ENCODE data around the gene RASAL2.

The RASAL2 gene

DNA sequence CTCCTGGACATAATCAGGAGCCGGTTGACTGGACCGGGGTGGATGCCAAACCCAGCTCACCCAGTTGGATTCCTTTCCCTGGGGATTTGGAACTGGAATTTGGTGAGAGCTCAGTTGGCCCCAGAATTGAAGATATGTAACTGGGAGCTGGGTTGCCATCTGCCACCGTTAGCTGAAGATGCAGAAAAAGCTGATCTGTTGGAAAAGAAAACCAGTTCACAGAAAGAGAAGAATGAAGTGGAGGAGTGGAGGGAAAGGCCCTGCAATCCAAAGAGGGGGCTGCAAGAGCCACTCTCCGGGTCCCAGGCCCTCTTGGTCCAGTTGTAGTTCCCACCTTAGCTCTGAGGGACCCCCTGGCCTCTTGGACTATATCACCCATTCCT lies 435.0 kb downstream of the RASAL2 start:
- no peak for DNase-seq

DNA sequence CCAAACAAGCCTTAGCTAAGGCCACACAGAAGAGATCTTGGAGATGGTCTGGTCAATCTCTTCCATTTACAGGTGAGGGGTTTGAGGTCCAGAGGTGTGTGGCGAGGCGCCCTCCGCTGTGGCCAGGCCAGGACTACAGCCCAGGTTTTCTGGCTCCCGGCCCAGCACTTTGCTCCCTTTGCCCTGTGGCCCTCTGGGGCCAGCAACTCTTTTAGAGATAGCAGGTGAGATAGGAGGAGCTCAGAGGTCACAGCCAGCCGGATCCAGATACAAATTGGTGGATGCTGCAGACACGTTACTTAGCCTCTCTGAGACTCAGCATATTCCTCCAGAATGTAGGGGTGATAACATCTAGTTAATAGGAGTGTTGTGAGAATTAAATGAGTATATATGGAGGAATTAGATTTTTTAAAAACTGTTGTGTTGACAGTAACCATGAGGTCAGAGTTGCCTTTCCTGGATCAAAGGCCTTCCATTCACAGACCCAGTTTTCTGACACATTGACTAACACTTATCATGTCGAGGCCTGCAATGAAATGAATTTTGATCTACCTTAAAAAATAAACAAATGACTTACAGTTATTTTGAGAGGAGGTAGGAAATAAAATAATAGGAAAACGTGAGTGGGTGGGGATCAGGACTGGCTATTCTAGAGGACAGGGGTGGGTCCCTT lies 435.6 kb downstream of the RASAL2 start:
- no peak for DNase-seq

DNA sequence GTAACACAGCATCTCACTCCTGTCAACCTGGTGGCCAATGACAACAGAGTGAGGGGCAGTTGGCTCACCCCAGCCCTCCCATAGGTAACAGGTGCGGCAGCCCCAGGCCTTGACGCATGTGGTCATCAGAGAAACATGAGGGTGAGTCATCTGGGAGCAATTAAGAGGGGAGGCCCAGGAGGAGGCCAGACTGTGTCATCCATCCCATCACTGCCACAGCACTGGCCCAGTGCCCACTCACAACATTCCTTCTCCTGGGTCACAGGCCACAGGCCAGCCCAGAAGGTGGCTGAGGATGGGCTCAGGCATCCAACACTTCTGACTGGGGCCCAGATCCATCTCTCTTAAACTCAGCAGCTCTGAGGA lies 436.1 kb downstream of the RASAL2 start:
- peak; percentile 74 for DNase-seq

DNA sequence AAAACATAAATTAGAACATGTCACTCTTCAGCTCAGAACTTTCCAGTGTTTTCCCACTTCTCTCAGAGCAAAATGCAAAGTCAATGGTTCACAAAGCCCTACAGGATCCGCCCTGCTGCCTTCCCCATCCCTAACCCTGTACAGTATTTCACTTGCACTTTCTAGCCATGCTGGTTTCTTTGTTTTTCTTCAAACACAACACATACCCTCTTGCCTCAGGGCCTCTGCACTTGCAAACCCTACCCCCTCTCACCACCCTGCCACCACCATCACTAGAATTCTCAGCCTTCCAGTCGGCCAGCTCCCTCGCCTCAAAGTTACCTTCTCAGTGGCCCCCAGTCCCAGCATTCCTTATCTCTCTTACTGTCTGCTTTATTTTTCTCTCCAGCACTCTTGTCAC lies 436.6 kb downstream of the RASAL2 start:
- DNase-seq = no peak

DNA sequence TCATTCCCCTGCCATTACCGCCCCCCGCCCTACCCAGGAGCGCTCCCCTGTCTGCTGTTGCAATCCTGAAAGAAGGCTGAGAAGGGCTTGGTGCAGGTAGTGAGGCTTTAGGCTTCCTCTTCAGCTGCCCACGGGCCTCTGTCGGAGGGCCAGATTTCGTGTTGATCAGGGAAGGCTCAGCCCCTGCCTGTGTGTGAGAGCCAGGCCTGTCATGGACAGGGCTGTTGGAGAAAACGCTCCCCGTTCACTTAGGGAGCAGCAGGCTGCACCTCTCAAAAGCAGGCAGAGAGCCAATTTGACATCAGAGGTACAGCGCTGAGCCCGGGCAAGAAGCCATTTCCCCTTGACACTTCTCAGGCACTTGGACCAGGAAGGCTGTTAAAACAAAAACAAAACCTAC lies 438.0 kb downstream of the RASAL2 start:
- no peak for DNase-seq

DNA sequence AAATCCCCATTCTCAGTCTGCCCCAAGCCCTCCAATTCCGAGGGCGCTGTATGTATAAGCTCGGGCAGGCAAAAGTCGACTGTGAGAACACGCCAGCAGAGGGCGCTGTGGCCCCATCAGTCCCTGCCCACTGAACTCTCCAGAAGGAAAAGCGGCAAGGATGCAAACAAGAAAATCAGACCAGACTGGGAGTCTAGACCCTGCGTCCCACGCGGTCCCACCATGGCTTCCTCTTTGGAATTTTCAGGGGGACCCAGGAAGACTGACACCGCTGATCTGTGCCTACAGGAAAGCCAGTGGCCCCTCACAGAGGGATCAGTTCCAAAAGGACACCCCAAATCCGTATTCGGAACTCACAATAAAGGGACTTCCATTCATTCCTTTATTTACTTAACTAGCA lies 438.5 kb downstream of the RASAL2 start:
- peak; percentile 78 for DNase-seq

DNA sequence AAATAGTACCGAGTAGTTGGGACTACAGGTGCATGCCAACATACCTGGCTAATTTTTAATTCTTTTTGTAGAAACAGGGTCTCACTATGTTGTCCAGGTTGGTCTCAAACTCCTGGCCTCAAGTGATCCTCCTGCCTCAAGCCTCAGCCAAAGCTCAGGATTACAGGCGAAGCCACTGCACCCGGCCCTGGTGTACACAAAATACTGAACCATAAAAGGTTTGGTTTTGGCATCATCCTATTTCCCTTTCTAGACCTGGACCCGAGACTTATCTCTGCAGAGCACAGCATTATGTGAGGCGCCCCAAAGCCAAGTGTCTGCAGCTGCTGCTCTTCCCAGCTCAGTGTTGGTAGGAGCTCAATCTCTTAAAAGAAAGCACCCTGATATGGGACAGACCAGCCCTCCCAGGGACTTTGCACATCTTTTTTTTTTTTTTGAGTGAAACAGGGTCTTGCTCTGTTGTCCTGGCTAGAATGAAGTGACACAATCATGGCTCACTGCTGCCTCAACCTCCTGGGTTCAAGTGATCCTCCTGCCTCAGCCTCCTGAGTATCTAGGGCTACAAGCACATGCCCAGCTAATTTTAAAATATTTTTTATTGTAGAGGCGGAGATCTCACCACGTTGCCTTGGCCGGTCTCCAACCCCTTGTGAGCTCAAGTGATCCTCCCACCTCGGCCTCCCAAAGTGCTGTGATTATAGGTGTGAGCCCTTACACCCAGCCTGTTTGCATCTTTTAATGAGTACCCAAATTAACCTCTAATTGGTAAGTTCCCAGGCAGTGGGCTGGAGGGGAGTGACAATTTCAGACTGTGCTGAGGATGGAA lies 439.4 kb downstream of the RASAL2 start:
- no peak for DNase-seq
